ENCODE measurements around the gene MAGEB5. TPM values are rescaled to one million over a fixed set of nuclear protein-coding genes. Genes with fewer than 3 reads are reported as not detected.
"Not testable (repeated sequence)": the region's sequence is repeated elsewhere in the genome, so short reads cannot be mapped to it uniquely, and the experiment has no call there.

MAGEB5 gene, protein sequence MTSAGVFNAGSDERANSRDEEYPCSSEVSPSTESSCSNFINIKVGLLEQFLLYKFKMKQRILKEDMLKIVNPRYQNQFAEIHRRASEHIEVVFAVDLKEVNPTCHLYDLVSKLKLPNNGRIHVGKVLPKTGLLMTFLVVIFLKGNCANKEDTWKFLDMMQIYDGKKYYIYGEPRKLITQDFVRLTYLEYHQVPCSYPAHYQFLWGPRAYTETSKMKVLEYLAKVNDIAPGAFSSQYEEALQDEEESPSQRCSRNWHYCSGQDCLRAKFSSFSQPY
- not detected for polyA plus RNA-seq

DNA sequence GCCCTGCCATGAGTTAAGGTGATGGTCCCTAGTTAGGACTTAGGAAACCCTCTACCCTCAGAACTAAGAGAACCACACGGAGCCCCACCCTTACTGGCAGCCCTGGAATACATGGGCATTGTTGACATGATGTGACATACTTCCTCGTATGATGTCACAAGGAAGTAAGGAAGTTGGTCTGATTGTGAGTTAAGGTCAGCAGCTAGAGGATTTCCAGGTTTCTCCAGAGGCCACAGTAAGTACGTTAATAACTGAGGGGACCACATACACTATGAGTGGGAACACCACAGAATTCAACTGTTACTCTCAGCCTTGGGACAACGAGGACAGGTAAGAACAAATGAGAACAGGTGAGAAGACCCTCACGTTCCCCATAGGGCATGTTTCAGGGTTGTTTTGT, at the start of gene MAGEB5:
Gene MAGEB5 (plus strand): TSS at position 301 of the 400 bp plus-strand sequence. CDS start 1,133 bp downstream, outside the sequence.
- Mint-ChIP-seq H3K27me3 (no peaks in the 10 kb centered on the region), H3K36me3 (no peaks in the 10 kb centered on the region), H3K9me3 (no peaks in the 10 kb centered on the region), H3K4me1 (no peaks in the 10 kb centered on the region), H3K27ac (no peak within 1 kb of the TSS), H3K4me3 (no peak within 1 kb of the TSS)

DNA sequence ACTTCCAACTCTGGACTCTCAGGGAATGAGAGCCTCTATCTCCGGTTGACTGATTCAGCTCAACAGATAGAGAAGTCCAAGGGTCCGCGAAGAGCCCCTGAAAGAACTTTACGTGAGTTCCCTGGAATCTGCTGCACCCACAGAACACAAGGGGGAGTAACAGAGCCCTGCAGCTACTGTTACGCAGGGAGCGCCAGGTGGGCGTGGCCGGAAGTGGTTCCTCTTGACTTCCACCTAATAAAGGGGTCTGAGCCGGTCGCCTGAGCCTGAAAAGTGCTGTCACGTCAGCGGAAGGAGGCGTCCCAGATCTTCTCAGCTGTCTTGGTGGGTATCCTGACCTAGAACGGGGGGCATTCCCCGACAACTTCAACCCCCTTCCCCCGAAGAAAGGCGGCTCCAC, 23.8 kb upstream of the MAGEB5 start, which contains the start of gene MAGEB6:
Gene MAGEB6 (plus strand): TSS at position 237 of the 400 bp plus-strand sequence. CDS start 1,407 bp downstream, outside the sequence.
- Mint-ChIP-seq H3K36me3 (no peaks in the 10 kb centered on the region), H3K4me1 (no peaks in the 10 kb centered on the region), H3K9me3 (peaks cover 0 to 7% (median 0%) of the 10 kb centered on the region in 3 donors), H3K4me3 (no peak within 1 kb of the TSS), H3K27ac (peak within 1 kb of the TSS in 1 of 3 donors; percentile 26), H3K27me3 (no peaks in the 10 kb centered on the region)

DNA sequence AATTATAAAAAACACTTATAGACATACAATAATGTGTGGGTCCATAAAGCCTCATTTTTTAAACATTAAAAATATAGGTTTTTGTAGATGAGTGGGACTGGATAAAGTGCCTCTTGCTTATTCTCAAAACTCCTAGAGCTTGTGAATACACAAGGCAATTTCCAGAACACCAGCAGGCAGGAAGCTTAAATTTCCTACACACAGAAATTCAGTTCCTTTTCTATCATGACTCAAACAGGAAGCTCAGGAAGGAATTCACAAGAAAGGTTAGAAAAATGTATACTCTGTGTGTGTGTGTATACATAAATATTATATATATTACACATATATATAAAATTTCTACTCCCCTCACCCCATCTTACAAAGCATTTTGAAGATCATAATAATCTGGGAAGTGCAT, 12.4 kb upstream of the MAGEB5 start:
- H3K9me3 Mint-ChIP-seq: peaks cover 0 to 1% (median 0%) of the 10 kb centered on the region in 3 donors
- no peak overlapping the region for H3K4me3 Mint-ChIP-seq
- H3K36me3 Mint-ChIP-seq: no peaks in the 10 kb centered on the region
- no peaks in the 10 kb centered on the region for H3K4me1 Mint-ChIP-seq
- H3K27ac Mint-ChIP-seq: no peak overlapping the region
- H3K27me3 Mint-ChIP-seq: no peaks in the 10 kb centered on the region

DNA sequence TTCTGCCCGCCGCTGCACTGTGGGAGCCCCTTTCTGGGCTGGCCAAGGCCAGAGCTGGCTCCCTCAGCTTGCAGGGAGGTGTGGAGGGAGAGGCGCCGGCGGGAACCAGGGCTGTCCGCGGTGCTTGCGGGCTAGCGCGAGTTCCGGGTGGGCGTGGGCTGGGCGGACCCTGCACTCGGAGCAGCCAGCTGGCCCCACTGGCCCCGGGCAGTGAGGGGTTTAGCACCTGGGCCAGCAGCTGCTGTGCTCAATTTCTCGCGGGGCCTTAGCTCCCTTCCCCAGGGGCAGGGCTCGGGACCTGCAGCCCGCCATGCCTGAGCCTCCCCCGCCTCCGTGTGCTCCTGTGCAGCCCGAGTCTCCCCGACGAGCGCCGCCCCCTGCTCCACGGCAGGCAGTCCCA, 11.3 kb upstream of the MAGEB5 start:
- not testable (repeated sequence) for H3K36me3 Mint-ChIP-seq, H3K4me1 Mint-ChIP-seq, H3K4me3 Mint-ChIP-seq, H3K9me3 Mint-ChIP-seq, H3K27me3 Mint-ChIP-seq, H3K27ac Mint-ChIP-seq

DNA sequence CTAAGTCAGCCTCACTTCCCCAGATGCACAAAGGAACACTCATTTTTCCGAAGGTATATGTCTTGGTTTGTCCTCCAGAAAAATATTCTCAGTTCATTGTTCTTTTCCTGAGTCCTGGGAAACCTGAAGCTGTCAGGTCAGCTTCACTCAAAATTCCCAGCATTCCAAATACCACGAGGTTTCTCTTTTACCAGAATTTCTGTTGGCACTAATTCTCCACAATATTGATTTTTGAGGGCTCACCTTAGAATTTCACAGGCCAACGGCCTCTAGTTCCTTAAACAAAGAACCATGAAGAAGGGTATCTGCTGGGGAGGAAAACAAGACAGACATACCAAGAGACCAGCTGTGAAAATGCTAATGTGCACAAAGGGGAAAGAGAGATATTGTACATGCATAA, 8.0 kb upstream of the MAGEB5 start:
- Mint-ChIP-seq H3K27ac (no peak overlapping the region), H3K9me3 (no peaks in the 10 kb centered on the region), H3K36me3 (no peaks in the 10 kb centered on the region), H3K4me3 (no peak overlapping the region), H3K4me1 (no peaks in the 10 kb centered on the region), H3K27me3 (no peaks in the 10 kb centered on the region)

DNA sequence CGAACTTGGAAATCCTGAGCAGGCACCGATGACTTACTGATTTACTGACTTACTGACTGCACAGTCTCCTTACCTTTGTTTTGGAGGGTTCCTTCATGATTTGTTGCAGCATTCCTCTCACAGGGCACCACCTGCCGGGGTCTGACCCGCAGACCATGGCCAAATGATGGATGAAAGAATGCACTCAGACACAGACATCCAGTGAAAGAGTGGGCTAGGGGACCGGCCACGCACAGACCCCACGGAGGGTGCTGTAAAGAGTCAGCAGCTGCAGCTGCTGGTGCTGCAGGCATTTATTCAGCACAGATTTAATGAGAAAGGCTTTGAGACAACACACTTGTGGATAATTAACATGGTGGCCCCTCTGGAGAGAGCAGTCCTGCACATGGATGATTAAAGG, 3.4 kb downstream of the MAGEB5 start:
- Mint-ChIP-seq H3K27ac (no peak overlapping the region), H3K9me3 (peaks cover 0 to 4% (median 2%) of the 10 kb centered on the region in 3 donors), H3K36me3 (no peaks in the 10 kb centered on the region), H3K4me3 (no peak overlapping the region), H3K27me3 (no peaks in the 10 kb centered on the region), H3K4me1 (no peaks in the 10 kb centered on the region)

DNA sequence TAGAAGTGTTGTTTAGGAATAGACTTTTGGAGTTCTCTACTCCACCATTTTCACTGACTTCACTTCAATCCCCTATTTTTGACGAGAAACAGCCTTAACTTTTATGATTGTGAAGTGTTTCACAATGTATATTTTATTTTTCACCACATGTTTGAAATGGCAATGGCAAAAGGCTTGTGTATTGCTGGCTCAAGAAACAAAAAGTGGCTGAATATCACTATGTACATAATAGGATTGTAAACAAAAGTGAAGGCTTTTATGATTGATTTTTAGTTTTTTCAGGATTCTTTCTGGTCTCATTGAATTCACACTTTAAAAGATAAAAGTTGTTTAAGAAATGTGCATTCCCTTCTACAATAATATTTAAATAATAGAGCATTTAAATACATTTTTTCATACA, 18.2 kb downstream of the MAGEB5 start:
- Mint-ChIP-seq H3K4me3 (no peak overlapping the region), H3K27me3 (peaks cover 2% of the 10 kb centered on the region), H3K36me3 (no peaks in the 10 kb centered on the region), H3K27ac (no peak overlapping the region), H3K4me1 (no peaks in the 10 kb centered on the region), H3K9me3 (peaks cover 2 to 8% (median 5%) of the 10 kb centered on the region in 3 donors)

DNA sequence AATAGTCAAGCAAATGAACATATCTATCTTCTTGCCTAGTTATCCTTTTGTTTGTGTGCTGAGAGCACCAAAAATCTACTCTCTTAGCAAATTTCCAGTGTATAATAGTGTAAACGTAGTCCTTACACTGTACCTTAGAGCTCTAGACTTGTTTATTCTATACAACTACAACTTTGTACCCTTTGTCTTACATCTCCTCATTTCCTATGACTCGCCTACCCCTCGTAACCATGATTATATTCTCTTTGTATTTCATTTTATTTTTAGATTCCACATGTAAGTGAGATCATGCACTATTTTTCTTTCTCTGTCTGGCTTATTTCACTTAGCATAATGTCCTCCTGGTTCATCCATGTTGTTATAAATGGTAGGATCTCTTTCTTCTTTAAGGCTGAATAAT, 37.6 kb downstream of the MAGEB5 start:
- no peaks in the 10 kb centered on the region for H3K9me3 Mint-ChIP-seq
- no peaks in the 10 kb centered on the region for H3K36me3 Mint-ChIP-seq
- no peaks in the 10 kb centered on the region for H3K4me1 Mint-ChIP-seq
- no peak overlapping the region for H3K4me3 Mint-ChIP-seq
- H3K27me3 Mint-ChIP-seq: no peaks in the 10 kb centered on the region
- no peak overlapping the region for H3K27ac Mint-ChIP-seq

DNA sequence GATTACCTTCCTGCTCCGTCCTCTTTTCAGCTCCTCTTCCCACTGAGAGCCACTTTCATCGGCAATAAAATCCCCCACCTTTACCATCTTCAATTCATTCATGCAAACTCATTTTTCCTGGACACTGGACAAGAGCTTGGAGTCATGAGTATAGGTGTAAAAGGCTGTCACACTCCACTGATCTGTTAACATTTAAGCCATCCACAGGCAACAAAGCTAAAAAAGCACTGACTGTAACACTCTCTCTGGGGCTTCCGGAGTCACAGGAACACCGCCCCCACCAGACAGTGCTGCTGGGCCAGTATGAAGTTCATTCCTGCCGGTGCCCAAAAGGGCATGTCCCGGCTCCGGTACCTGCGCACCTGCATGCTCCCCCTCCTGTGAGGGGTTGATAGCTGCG, 38.5 kb downstream of the MAGEB5 start:
- Mint-ChIP-seq H3K27me3 (no peaks in the 10 kb centered on the region), H3K4me1 (no peaks in the 10 kb centered on the region), H3K27ac (no peak overlapping the region), H3K36me3 (no peaks in the 10 kb centered on the region), H3K9me3 (no peaks in the 10 kb centered on the region), H3K4me3 (no peak overlapping the region)

DNA sequence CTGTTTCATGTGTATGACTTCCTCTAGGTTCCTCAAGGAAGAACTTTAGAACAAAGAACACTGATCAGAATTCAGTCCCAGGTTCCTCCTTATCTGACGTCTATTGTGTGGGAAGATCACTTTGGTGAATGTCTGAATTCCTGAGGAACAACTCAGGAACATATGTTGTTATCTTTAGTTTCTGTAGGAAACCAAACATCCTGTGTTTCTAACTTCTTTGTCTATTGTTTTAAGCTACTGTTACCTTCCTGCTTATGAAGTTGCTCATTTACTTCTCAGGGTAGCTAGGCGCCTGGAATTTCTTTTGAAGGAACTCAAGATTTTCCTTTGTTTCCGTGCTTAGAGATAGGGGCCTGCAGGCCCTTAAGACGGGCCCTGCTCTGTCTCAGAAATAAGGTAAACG, 46.2 kb downstream of the MAGEB5 start:
- Mint-ChIP-seq H3K4me1 (no peaks in the 10 kb centered on the region), H3K27me3 (no peaks in the 10 kb centered on the region), H3K9me3 (peaks cover 0 to 5% (median 0%) of the 10 kb centered on the region in 3 donors), H3K4me3 (no peak overlapping the region), H3K27ac (no peak overlapping the region), H3K36me3 (no peaks in the 10 kb centered on the region)

Other genes with a start within 250 kb of the MAGEB5 start
- not detected for gene MAGEB18, start 77.8 kb upstream of the MAGEB5 start, polyA plus RNA-seq
- not detected for gene MAGEB6B, start 55.6 kb upstream of the MAGEB5 start, polyA plus RNA-seq
- not detected for gene MAGEB6, start 23.7 kb upstream of the MAGEB5 start, polyA plus RNA-seq

All from IgD-negative memory B cell (primary cell).